Stomach (tissue), 9 donors: ENCODE data around the gene ACP6. TPM values are rescaled to one million over a fixed set of nuclear protein-coding genes. Genes with fewer than 3 reads are reported as not detected.

ENCODE experiments used
- DNase-seq, 2 donors: peaks; one replicate each; pipeline versions ENCODE4 v3.0.0 to v3.0.0-alpha.2; 2013 to 2019
- H3K27ac ChIP-seq, 5 donors: fragments of 200-600 bp in 4 of 5; sonication (generic) in 4 of 5; one replicate each; pipeline ENCODE4 v1.5.1; 2013 to 2019; ENCODE audit warnings: mild to moderate bottlenecking in 1 of 5, moderate library complexity in 1 of 5
- H3K27me3 ChIP-seq, 3 donors: fragments of 200-600 bp; sonication (generic); one replicate each; pipeline ENCODE4 v1.5.1; 2017 to 2019; ENCODE audit warnings: mixed run types in 1 of 3
- H3K36me3 ChIP-seq, 4 donors: fragments of 200-600 bp; sonication (generic); 1 replicate in 3 of 4; 2 replicates in 1 of 4; pipeline ENCODE4 v1.5.1; 2016 to 2019
- H3K4me1 ChIP-seq, 4 donors: fragments of 200-600 bp; sonication (generic); one replicate each; pipeline ENCODE4 v1.5.1; 2016 to 2019
- H3K4me3 ChIP-seq, 4 donors: fragments of 200-600 bp; sonication (generic) in 3 of 4; one replicate each; pipeline ENCODE4 v1.5.1; 2016 to 2019; ENCODE audit warnings: mild to moderate bottlenecking in 1 of 4
- H3K9me3 ChIP-seq, 4 donors: fragments of 200-600 bp; sonication (generic); one replicate each; pipeline ENCODE4 v1.5.1; 2016 to 2019
- CTCF ChIP-seq, 7 experiments: fragments of 450-650 bp in 4 of 7; fragments of 200-600 bp in 3 of 7; sonication (generic) in 3 of 7; IDR thresholded peaks; one replicate each; pipeline ENCODE4 v1.5.1; 2016 to 2019; ENCODE audit warnings: antibody characterized with exemption in 7 of 7, control low read depth in 2 of 7, mild to moderate bottlenecking in 1 of 7
- EP300 ChIP-seq: sonication (generic); formaldehyde crosslinking; IDR thresholded peaks from one replicate; pipeline ENCODE4 v1.6.1; 2017; ENCODE audit warnings: antibody characterized with exemption
- POLR2A ChIP-seq, 4 donors: fragments of 450-650 bp; IDR thresholded peaks; one replicate each; pipeline ENCODE4 v1.6.1; 2016; ENCODE audit warnings: antibody characterized with exemption in 4 of 4, control low read depth in 2 of 4, mild to moderate bottlenecking in 1 of 4, moderate library complexity in 1 of 4
- POLR2AphosphoS5 ChIP-seq, 3 donors: sonication (generic); formaldehyde crosslinking; IDR thresholded peaks; one replicate each; pipeline ENCODE4 v1.6.1; 2016; ENCODE audit warnings: antibody characterized with exemption in 3 of 3
- WGBS, 5 donors: extraction: QIAGEN DNeasy Blood & Tissue Kit in 3 of 5; methylation state at CpG; one replicate each; pipeline versions ENCODE4 v1.1.5 to v1.1.7; 2013 to 2018; 5-methylcytosine and 5-hydroxymethylcytosine counted together
- intact Hi-C: fragments of 100-400 bp; cut with DNase I; formaldehyde crosslinking; loops from one replicate; pipeline ENCODE4 v1.15.1; 2023; ENCODE audit warnings: low total_unique reads
- polyA plus RNA-seq, 3 donors: library from polyadenylated mRNA; stranded (reverse); fragments of 200-250 nt; gene quantifications; one replicate each; pipeline ENCODE4 v1.2.3, GENCODE V29; 2013
- total RNA-seq, 5 donors: library from RNA; depleted of rRNA; stranded (reverse); fragments of >200 nt; gene quantifications; one replicate each; pipeline versions ENCODE4 v1.1.0 to v1.2.3, GENCODE V29; 2014 to 2016
- donor health status: healthy with polysubstance abuse.
- donor health status: Bipolar disorder and iron deficiency.
- donor health status: healthy.

Gene ACP6
- total and polyA plus RNA-seq, 8 donors: 3.5 to 55.9 (median 20.0) TPM

- intact Hi-C loops: no loop called here
- H3K4me1 ChIP-seq: peaks cover 0 to 13% (median 6%) of the 10 kb centered on the region in 4 donors
- 80 to 88% (median 85%) methylated on average over 4 of the region's 4 CpGs for WGBS, 5 donors
- peaks cover 0 to 8% (median 4%) of the 10 kb centered on the region in 4 donors for H3K36me3 ChIP-seq
- no peak for DNase-seq
- no peaks in the 10 kb centered on the region for H3K9me3 ChIP-seq
- H3K27ac ChIP-seq: no peak overlapping the region
- H3K4me3 ChIP-seq: no peak overlapping the region
- H3K27me3 ChIP-seq: no peaks in the 10 kb centered on the region
- TF ChIP-seq POLR2AphosphoS5 (IDR thresholded peaks at IDR 0.05) (no peak), CTCF (IDR thresholded peaks at IDR 0.05) (no peak), POLR2A (IDR thresholded peaks at IDR 0.05) (no peak), EP300 (no peak)
Measured at GRCh38 chr1:147664206-147664605, 6.1 kb downstream of the ACP6 start.

GRCh38 chr1:147654511-147654910 is 15.8 kb downstream of the ACP6 start:
- no peak for TF ChIP-seq CTCF (IDR thresholded peaks at IDR 0.05)
- TF ChIP-seq EP300: no peak
- no peak for TF ChIP-seq POLR2A (IDR thresholded peaks at IDR 0.05)
- TF ChIP-seq POLR2AphosphoS5 (IDR thresholded peaks at IDR 0.05): no peak
- Histone ChIP-seq H3K4me1 (no peaks in the 10 kb centered on the region), H3K36me3 (peaks cover 32 to 97% (median 87%) of the 10 kb centered on the region in 4 donors), H3K27me3 (no peaks in the 10 kb centered on the region), H3K4me3 (no peak overlapping the region), H3K27ac (no peak overlapping the region), H3K9me3 (no peaks in the 10 kb centered on the region)
- DNase-seq: no peak
- intact Hi-C loops: no loop called here
- WGBS, 5 donors: 94 to 97% (median 97%) methylated on average over 5 of the region's 5 CpGs

DNA sequence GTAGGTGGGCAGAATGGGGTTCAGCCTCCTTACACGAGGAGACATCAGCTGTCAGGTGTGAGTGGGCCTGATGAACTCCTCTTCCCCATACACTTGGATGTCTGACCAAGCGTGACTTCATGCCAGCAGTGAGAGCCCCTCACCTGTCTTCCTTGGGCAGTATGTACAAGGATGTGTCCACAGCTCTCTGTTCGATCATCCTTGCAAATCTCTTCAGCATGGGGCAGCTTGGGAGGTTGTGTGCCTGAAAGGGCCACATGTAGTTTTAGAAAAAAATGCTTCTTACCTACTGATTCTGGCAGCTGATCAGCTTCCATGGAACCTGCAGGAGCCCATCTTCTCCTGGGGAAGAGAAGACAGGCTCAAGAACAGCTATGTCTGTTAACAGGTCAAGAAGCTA is 18.0 kb downstream of the ACP6 start:
- no peak overlapping the region for H3K27ac ChIP-seq
- no peak for DNase-seq
- H3K36me3 ChIP-seq: peaks cover 38 to 97% (median 89%) of the 10 kb centered on the region in 4 donors
- intact Hi-C loops: no loop called here
- WGBS, 5 donors: 80 to 95% (median 92%) methylated on average over 3 of the region's 3 CpGs
- no peaks in the 10 kb centered on the region for H3K4me1 ChIP-seq
- no peak for TF ChIP-seq EP300
- no peak for TF ChIP-seq POLR2AphosphoS5 (IDR thresholded peaks at IDR 0.05)
- TF ChIP-seq POLR2A (IDR thresholded peaks at IDR 0.05): no peak
- no peak for TF ChIP-seq CTCF (IDR thresholded peaks at IDR 0.05)
- no peaks in the 10 kb centered on the region for H3K9me3 ChIP-seq
- H3K4me3 ChIP-seq: no peak overlapping the region
- no peaks in the 10 kb centered on the region for H3K27me3 ChIP-seq

DNA sequence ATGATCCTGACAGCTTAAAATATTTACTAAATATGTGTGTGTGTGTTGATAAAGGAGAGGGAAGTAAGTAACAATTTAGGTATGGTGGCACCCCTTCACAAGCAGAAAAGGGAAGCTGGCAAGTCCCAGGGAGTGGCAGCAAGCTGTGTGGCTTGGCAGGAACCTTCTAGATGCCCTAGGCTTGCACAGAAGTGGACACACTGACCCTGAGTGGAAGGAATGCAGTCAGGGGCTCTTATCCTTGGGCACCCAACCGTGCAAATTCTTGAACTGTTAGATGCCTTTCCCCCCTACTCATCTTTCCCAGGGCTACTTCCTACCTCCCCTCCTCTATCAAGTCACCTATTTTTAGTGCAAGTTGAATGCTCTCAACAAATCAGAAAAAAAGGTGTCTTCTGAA is 18.9 kb downstream of the ACP6 start:
- no peaks in the 10 kb centered on the region for H3K27me3 ChIP-seq
- no peaks in the 10 kb centered on the region for H3K4me1 ChIP-seq
- peaks cover 38 to 99% (median 93%) of the 10 kb centered on the region in 4 donors for H3K36me3 ChIP-seq
- no peak overlapping the region for H3K4me3 ChIP-seq
- H3K27ac ChIP-seq: no peak overlapping the region
- 68 to 82% (median 73%) methylated on average over 1 of the region's 1 CpG for WGBS, 5 donors
- TF ChIP-seq POLR2AphosphoS5 (IDR thresholded peaks at IDR 0.05) (no peak), POLR2A (IDR thresholded peaks at IDR 0.05) (no peak), CTCF (IDR thresholded peaks at IDR 0.05) (no peak), EP300 (no peak)
- no peak for DNase-seq
- intact Hi-C loops: no loop called here
- no peaks in the 10 kb centered on the region for H3K9me3 ChIP-seq
